ENCODE data around the gene ELL.

Gene ELL

GRCh38 chr19:18432275-18433014, 89.4 kb downstream of the ELL start:
- Histone ChIP-seq H3K4me2 (ENCODE audit: low read depth, low read length, poor library complexity, severe bottlenecking) (peak overlapping the region; percentile 38), H3K79me2 (ENCODE audit: insufficient read depth, low read length) (no peaks in the 10 kb centered on the region), H3K36me3 (ENCODE audit: low read length) (no peaks in the 10 kb centered on the region), H3K9ac (ENCODE audit: low read length) (0 out of 2 replicates have a peak overlapping the region, but pooled peaks have one; percentile 27), H3K27ac (ENCODE audit: low read depth, low read length) (no peak overlapping the region), H2AFZ (ENCODE audit: low read depth, low read length, severe bottlenecking) (no peak overlapping the region), H3F3A (ENCODE audit: insufficient read depth) (no peaks in the 10 kb centered on the region), H4K20me1 (ENCODE audit: low read depth, low read length) (no peaks in the 10 kb centered on the region), H3K27me3 (ENCODE audit: low read length) (no peaks in the 10 kb centered on the region), H3K4me3 (ENCODE audit: insufficient read depth, low read length, poor library complexity, severe bottlenecking) (no peak overlapping the region), H3K9me3 (ENCODE audit: insufficient read depth, low read length) (no peaks in the 10 kb centered on the region), H3K9me2 (replicated peaks; ENCODE audit: insufficient read depth, low read length) (no peaks in the 10 kb centered on the region)
- TF ChIP-seq CTCF (IDR thresholded peaks at IDR 0.05; ENCODE audit: insufficient read depth, low read length, poor library complexity, severe bottlenecking) (no peak), EZH2phosphoT487 (conservative IDR thresholded peaks at IDR 0.05; ENCODE audit: low read length) (no peak)

GRCh38 chr19:18431351-18432197, 90.3 kb downstream of the ELL start:
- Histone ChIP-seq H3K79me2 (ENCODE audit: insufficient read depth, low read length) (no peaks in the 10 kb centered on the region), H3F3A (ENCODE audit: insufficient read depth) (no peaks in the 10 kb centered on the region), H3K4me3 (ENCODE audit: insufficient read depth, low read length, poor library complexity, severe bottlenecking) (no peak overlapping the region), H3K9me2 (replicated peaks; ENCODE audit: insufficient read depth, low read length) (no peaks in the 10 kb centered on the region), H3K4me2 (ENCODE audit: low read depth, low read length, poor library complexity, severe bottlenecking) (no peak overlapping the region), H4K20me1 (ENCODE audit: low read depth, low read length) (no peaks in the 10 kb centered on the region), H3K27ac (ENCODE audit: low read depth, low read length) (no peak overlapping the region), H2AFZ (ENCODE audit: low read depth, low read length, severe bottlenecking) (no peak overlapping the region), H3K36me3 (ENCODE audit: low read length) (no peaks in the 10 kb centered on the region), H3K27me3 (ENCODE audit: low read length) (no peaks in the 10 kb centered on the region), H3K9ac (ENCODE audit: low read length) (no peak overlapping the region), H3K9me3 (ENCODE audit: insufficient read depth, low read length) (no peaks in the 10 kb centered on the region)
- TF ChIP-seq EZH2phosphoT487 (conservative IDR thresholded peaks at IDR 0.05; ENCODE audit: low read length) (no peak), CTCF (IDR thresholded peaks at IDR 0.05; ENCODE audit: insufficient read depth, low read length, poor library complexity, severe bottlenecking) (no peak)

- H4K20me1 ChIP-seq (ENCODE audit: low read depth, low read length), result no peaks in the 10 kb centered on the region
- H3K9ac ChIP-seq (ENCODE audit: low read length), result no peak overlapping the region
- H2AFZ ChIP-seq (ENCODE audit: low read depth, low read length, severe bottlenecking), result no peak overlapping the region
- no peaks in the 10 kb centered on the region for H3K9me3 ChIP-seq (ENCODE audit: insufficient read depth, low read length)
- H3K36me3 ChIP-seq (ENCODE audit: low read length), result no peaks in the 10 kb centered on the region
- TF ChIP-seq EZH2phosphoT487 (conservative IDR thresholded peaks at IDR 0.05; ENCODE audit: low read length) (no peak), CTCF (IDR thresholded peaks at IDR 0.05; ENCODE audit: insufficient read depth, low read length, poor library complexity, severe bottlenecking) (no peak)
- H3K79me2 ChIP-seq (ENCODE audit: insufficient read depth, low read length), result no peaks in the 10 kb centered on the region
- no peak overlapping the region for H3K4me3 ChIP-seq (ENCODE audit: insufficient read depth, low read length, poor library complexity, severe bottlenecking)
- H3K27me3 ChIP-seq (ENCODE audit: low read length), result no peaks in the 10 kb centered on the region
- H3K4me2 ChIP-seq (ENCODE audit: low read depth, low read length, poor library complexity, severe bottlenecking), result no peak overlapping the region
- H3K27ac ChIP-seq (ENCODE audit: low read depth, low read length), result no peak overlapping the region
- no peaks in the 10 kb centered on the region for H3F3A ChIP-seq (ENCODE audit: insufficient read depth)
- H3K9me2 ChIP-seq (replicated peaks; ENCODE audit: insufficient read depth, low read length), result no peaks in the 10 kb centered on the region
These were observed 91.3 kb downstream of the ELL start for GRCh38 chr19:18430417-18431144.
